Measurements from ENCODE around the gene DDAH2.

Gene DDAH2

DNA sequence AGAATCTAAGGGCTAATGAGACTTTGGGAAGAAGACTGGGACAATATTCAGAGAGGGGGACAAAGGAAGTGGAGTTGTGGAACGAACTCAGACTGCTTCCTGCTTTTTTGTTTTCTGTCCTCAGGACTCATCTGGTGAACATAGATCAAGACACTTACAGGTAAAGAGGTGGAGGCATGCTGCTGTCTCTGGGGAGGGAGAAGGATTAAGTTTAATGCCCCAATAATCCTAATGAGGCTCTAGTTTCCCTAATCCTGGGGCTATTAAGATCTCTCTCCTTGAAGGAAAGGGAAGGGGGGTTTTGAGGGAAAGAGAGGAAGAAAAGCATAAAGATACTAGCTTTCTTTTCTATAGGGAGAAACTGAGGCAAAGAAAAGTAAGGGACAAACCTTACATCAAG lies 15.3 kb upstream of the DDAH2 start:
- TF ChIP-seq ZBTB7A (IDR thresholded peaks at IDR 0.05; ENCODE audit: low read depth) (no peak), NFIC (IDR thresholded peaks at IDR 0.05) (no peak), CEBPB (IDR thresholded peaks at IDR 0.05) (no peak), TAF1 (IDR thresholded peaks at IDR 0.05; ENCODE audit: low read depth) (no peak), EGR1 (IDR thresholded peaks at IDR 0.05) (no peak), TCF12 (IDR thresholded peaks at IDR 0.05; ENCODE audit: low read depth) (no peak)
- TF ChIP-seq, protein P1, sequence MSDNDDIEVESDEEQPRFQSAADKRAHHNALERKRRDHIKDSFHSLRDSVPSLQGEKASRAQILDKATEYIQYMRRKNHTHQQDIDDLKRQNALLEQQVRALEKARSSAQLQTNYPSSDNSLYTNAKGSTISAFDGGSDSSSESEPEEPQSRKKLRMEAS (IDR thresholded peaks at IDR 0.05), result no peak

DNA sequence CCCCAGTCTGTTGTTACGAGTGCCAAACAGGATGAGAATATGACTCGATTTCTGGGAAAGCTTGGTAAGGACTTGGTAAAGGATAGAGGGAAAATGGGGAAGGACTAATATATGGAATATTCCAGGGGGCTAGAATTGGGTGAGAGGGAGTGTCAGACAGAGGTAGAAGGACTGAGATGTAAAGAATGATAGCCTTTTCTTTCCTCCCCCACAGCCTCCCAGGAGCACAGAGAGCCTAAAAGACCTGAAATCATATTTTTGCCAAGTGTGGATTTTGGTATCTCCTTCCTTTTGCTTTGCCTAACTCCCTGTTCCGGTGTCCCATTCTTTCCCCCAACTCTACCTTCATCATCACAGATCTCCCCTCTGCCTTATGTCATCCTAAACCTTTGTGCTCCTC lies 13.8 kb upstream of the DDAH2 start:
- TF ChIP-seq NFIC (IDR thresholded peaks at IDR 0.05) (no peak), TAF1 (IDR thresholded peaks at IDR 0.05; ENCODE audit: low read depth) (no peak), EP300 (IDR thresholded peaks at IDR 0.05; ENCODE audit: borderline replicate concordance) (no peak), EGR1 (IDR thresholded peaks at IDR 0.05) (no peak), CREB1 (IDR thresholded peaks at IDR 0.05; ENCODE audit: low read depth) (no peak), YY1 (IDR thresholded peaks at IDR 0.05; ENCODE audit: low read depth) (no peak), TEAD4 (IDR thresholded peaks at IDR 0.05) (no peak), TCF12 (IDR thresholded peaks at IDR 0.05; ENCODE audit: low read depth) (no peak), FOXM1 (IDR thresholded peaks at IDR 0.05; ENCODE audit: borderline replicate concordance, low read depth) (no peak), CEBPB (IDR thresholded peaks at IDR 0.05) (no peak), RAD21 (IDR thresholded peaks at IDR 0.05; ENCODE audit: low read depth) (no peak), ZBTB7A (IDR thresholded peaks at IDR 0.05; ENCODE audit: low read depth) (no peak)
- TF ChIP-seq, protein P2, sequence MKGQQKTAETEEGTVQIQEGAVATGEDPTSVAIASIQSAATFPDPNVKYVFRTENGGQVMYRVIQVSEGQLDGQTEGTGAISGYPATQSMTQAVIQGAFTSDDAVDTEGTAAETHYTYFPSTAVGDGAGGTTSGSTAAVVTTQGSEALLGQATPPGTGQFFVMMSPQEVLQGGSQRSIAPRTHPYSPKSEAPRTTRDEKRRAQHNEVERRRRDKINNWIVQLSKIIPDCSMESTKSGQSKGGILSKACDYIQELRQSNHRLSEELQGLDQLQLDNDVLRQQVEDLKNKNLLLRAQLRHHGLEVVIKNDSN (IDR thresholded peaks at IDR 0.05), result no peak
- TF ChIP-seq, protein P3, sequence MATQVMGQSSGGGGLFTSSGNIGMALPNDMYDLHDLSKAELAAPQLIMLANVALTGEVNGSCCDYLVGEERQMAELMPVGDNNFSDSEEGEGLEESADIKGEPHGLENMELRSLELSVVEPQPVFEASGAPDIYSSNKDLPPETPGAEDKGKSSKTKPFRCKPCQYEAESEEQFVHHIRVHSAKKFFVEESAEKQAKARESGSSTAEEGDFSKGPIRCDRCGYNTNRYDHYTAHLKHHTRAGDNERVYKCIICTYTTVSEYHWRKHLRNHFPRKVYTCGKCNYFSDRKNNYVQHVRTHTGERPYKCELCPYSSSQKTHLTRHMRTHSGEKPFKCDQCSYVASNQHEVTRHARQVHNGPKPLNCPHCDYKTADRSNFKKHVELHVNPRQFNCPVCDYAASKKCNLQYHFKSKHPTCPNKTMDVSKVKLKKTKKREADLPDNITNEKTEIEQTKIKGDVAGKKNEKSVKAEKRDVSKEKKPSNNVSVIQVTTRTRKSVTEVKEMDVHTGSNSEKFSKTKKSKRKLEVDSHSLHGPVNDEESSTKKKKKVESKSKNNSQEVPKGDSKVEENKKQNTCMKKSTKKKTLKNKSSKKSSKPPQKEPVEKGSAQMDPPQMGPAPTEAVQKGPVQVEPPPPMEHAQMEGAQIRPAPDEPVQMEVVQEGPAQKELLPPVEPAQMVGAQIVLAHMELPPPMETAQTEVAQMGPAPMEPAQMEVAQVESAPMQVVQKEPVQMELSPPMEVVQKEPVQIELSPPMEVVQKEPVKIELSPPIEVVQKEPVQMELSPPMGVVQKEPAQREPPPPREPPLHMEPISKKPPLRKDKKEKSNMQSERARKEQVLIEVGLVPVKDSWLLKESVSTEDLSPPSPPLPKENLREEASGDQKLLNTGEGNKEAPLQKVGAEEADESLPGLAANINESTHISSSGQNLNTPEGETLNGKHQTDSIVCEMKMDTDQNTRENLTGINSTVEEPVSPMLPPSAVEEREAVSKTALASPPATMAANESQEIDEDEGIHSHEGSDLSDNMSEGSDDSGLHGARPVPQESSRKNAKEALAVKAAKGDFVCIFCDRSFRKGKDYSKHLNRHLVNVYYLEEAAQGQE (IDR thresholded peaks at IDR 0.05; ENCODE audit: low read depth), result no peak
- TF ChIP-seq, protein P1 (IDR thresholded peaks at IDR 0.05), result no peak

DNA sequence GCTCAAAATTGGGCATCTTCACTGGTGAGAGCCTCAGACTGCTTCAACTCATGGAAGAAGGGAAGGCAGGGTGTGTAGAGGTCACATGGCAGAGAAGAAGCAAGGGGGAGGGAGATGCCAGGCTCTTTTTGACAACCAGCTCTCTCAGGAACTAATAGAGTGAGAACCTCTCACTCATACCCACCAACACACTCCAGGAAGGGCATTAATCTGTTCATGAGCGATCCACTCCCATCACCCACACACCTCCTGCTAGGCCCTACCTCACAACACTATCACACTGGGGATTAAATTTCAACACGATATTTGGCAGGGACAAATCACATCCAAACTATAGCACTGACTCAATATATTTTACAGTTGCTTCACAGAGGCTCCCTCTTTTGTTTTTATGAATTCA lies 12.7 kb upstream of the DDAH2 start:
- no peak for TF ChIP-seq EGR1 (IDR thresholded peaks at IDR 0.05)

DNA sequence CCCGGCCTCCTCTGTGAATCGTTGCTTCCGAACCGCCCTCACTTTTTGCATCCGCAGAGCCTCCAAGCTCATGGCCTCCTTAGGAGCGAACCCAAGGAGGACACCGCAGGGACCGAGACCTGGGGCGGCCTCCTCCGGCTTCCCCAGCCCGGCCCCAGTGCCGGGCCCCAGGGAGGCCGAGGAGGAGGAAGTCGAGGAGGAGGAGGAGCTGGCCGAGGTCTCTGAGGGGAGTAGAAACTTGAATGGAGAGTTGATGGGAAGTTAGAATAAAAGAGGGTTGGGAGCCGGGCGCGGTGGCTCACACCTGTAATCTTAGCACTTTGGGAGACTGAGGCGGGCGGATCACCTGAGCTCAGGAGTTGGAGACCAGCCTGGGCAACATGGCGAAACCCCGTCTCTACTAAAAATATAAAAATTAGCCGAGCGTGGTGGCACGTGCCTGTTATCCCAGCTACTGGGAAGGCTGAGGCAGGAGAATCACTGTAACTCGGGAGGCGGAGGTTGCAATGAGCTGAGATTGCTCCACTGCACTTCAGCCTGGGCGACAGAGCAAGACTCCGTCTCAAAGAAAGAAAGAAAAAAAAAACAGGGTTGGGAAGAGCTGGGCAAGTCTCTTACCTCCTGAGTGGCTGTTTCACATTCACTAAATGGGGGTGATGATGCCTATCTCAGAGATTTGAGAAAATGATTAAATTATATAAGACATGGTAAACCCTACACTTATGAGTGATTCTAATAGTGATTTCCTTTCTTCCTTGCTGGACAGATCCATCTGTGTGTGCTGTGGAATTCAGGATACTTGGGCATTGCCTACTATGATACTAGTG lies 11.5 kb upstream of the DDAH2 start:
- TF ChIP-seq FOXM1 (IDR thresholded peaks at IDR 0.05; ENCODE audit: borderline replicate concordance, low read depth) (no peak), CREB1 (IDR thresholded peaks at IDR 0.05; ENCODE audit: low read depth) (no peak), EGR1 (IDR thresholded peaks at IDR 0.05) (no peak)
- TF ChIP-seq, protein P3 (IDR thresholded peaks at IDR 0.05; ENCODE audit: low read depth), result peak; percentile 21

DNA sequence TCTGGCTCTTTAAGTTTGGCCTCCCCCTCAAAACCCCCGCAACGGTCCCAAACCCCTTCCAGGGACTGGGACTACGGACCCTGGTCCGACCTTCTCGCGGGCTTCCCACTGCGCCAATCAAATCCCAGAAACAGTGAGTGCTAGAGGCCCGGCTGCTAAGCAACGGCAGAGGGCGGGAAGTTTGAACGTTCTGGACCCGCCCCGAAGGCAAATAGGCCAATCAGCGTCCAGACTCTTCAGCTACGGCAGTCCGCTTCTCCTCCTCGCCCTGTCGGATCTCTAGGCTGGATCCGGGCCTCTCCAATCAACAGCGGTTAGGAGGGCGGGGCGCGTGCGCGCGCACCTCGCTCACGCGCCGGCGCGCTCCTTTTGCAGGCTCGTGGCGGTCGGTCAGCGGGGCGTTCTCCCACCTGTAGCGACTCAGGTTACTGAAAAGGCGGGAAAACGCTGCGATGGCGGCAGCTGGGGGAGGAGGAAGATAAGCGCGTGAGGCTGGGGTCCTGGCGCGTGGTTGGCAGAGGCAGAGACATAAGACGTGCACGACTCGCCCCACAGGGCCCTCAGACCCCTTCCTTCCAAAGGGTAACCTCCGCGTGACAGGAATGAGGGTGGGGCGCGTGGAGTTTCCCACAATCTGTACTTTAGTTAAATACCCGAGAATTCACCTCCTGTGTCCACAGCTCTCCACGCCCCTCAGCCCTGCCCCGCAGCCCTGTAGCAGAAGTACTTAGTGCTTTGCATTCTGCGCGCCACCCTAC lies 10.7 kb upstream of the DDAH2 start, which contains the start of gene MSH5:
MSH5 (plus strand) TSS at position 367 of the 758 bp plus-strand sequence. CDS start 462 bp downstream, outside the sequence.
- TF ChIP-seq FOXM1 (IDR thresholded peaks at IDR 0.05; ENCODE audit: borderline replicate concordance, low read depth), result peak; percentile 77
- TF ChIP-seq ZBTB7A (IDR thresholded peaks at IDR 0.05; ENCODE audit: low read depth), result peak; percentile 80
- no peak for TF ChIP-seq CREB1 (IDR thresholded peaks at IDR 0.05; ENCODE audit: low read depth)
- peak; percentile 87 for TF ChIP-seq TCF12 (IDR thresholded peaks at IDR 0.05; ENCODE audit: low read depth)
- TF ChIP-seq CEBPB (IDR thresholded peaks at IDR 0.05), result no peak
- peak; percentile 32 for TF ChIP-seq NFIC (IDR thresholded peaks at IDR 0.05)
- peak; percentile 87 for TF ChIP-seq YY1 (IDR thresholded peaks at IDR 0.05; ENCODE audit: low read depth)
- TF ChIP-seq, protein P3 (IDR thresholded peaks at IDR 0.05; ENCODE audit: low read depth), result no peak
- TF ChIP-seq, protein P1 (IDR thresholded peaks at IDR 0.05), result peak; percentile 99
- TF ChIP-seq EGR1 (IDR thresholded peaks at IDR 0.05), result 0 out of 2 replicates have a peak, but pooled peaks have one; percentile 18
- no peak; the same call in 1 of the 2 replicates for TF ChIP-seq EP300 (IDR thresholded peaks at IDR 0.05; ENCODE audit: borderline replicate concordance)
- TF ChIP-seq TAF1 (IDR thresholded peaks at IDR 0.05; ENCODE audit: low read depth), result peak; percentile 93
- TF ChIP-seq RAD21 (IDR thresholded peaks at IDR 0.05; ENCODE audit: low read depth), result no peak
- TF ChIP-seq, protein P2 (IDR thresholded peaks at IDR 0.05), result peak; percentile 47
- peak; percentile 17; the same call in 1 of the 2 replicates for TF ChIP-seq TEAD4 (IDR thresholded peaks at IDR 0.05)

Data from Ishikawa (cell line).